Gastroesophageal sphincter (tissue), 3 donors: ENCODE data around the gene AFDN.

Experiments
- EP300 ChIP-seq: sonication (generic); formaldehyde crosslinking; IDR thresholded peaks from one replicate; pipeline ENCODE4 v1.6.1; 2017; ENCODE audit warnings: antibody characterized with exemption, mild to moderate bottlenecking
- POLR2A ChIP-seq, 2 donors: fragments of 450-650 bp; IDR thresholded peaks; one replicate each; pipeline ENCODE4 v1.6.1; 2017; ENCODE audit warnings: antibody characterized with exemption in 2 of 2, mild to moderate bottlenecking in 2 of 2, moderate library complexity in 1 of 2
- TF ChIP-seq, protein P1 (sequence below), 4 experiments: fragments of 200-600 bp in 2 of 4; fragments of 450-650 bp in 2 of 4; sonication (generic) in 1 of 4; IDR thresholded peaks; one replicate each; pipeline ENCODE4 v1.5.1; 2017 to 2019; ENCODE audit warnings: antibody characterized with exemption in 4 of 4, mild to moderate bottlenecking in 2 of 4, moderate library complexity in 2 of 4

DNA sequence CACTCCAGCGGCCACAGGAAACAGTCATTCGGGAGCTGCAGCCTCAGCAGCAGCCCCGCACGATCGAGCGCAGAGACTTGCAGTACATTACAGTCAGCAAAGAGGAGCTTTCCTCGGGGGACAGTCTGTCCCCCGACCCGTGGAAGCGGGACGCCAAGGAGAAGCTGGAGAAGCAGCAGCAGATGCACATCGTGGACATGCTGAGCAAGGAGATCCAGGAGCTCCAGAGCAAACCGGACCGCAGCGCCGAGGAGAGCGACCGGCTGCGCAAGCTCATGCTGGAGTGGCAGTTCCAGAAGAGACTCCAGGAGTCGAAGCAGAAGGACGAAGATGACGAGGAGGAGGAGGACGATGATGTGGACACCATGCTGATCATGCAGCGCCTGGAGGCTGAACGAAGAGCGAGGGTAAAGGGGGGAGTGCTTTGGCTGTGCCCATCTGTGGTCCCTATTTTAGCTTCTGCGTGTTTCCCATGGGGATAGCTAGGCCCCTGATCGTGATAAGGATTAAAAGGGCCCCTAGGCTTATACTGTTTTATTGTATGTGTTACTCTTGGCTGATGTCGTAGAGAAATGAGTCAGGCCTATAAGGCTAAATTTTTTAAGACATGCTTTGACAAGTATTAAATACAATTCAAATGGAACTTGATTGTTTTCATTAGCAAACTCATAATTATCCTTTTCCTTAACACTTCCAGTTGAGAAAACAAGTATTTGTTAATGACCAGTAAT, 125.2 kb downstream of the AFDN start:
- TF ChIP-seq, protein P1, sequence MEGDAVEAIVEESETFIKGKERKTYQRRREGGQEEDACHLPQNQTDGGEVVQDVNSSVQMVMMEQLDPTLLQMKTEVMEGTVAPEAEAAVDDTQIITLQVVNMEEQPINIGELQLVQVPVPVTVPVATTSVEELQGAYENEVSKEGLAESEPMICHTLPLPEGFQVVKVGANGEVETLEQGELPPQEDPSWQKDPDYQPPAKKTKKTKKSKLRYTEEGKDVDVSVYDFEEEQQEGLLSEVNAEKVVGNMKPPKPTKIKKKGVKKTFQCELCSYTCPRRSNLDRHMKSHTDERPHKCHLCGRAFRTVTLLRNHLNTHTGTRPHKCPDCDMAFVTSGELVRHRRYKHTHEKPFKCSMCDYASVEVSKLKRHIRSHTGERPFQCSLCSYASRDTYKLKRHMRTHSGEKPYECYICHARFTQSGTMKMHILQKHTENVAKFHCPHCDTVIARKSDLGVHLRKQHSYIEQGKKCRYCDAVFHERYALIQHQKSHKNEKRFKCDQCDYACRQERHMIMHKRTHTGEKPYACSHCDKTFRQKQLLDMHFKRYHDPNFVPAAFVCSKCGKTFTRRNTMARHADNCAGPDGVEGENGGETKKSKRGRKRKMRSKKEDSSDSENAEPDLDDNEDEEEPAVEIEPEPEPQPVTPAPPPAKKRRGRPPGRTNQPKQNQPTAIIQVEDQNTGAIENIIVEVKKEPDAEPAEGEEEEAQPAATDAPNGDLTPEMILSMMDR (IDR thresholded peaks at IDR 0.05) = no peak
- TF ChIP-seq POLR2A (IDR thresholded peaks at IDR 0.05) (no peak), EP300 (no peak)
